Liver (tissue), 9 donors: ENCODE data around the gene IL12RB2. TPM values are rescaled to one million over a fixed set of nuclear protein-coding genes. Genes with fewer than 3 reads are reported as not detected.

Experiments
- DNase-seq: peaks from one replicate; pipeline ENCODE4 v3.0.0-alpha.2; 2017; ENCODE audit warnings: low spot score
- H3K27ac ChIP-seq, 2 donors: one replicate each; pipeline ENCODE4 v1.7.0; 2013; ENCODE audit warnings: inconsistent platforms in 2 of 2, low read length in 2 of 2, control low read depth in 1 of 2, low read depth in 1 of 2, mild to moderate bottlenecking in 1 of 2
- H3K27me3 ChIP-seq, 4 donors: one replicate each; pipeline versions ENCODE4 v1.6.1 to v1.7.0; 2013; ENCODE audit warnings: low read length in 3 of 4, inconsistent platforms in 1 of 4, mild to moderate bottlenecking in 1 of 4, moderate library complexity in 1 of 4; ENCODE audit not compliant: control insufficient read depth in 4 of 4, insufficient read depth in 4 of 4
- H3K36me3 ChIP-seq, 4 donors: one replicate each; pipeline versions ENCODE4 v1.6.1 to v1.7.0; 2013; ENCODE audit warnings: low read length in 3 of 4, mild to moderate bottlenecking in 3 of 4, low read depth in 1 of 4, moderate library complexity in 1 of 4; ENCODE audit not compliant: control insufficient read depth in 4 of 4, insufficient read depth in 3 of 4
- H3K4me1 ChIP-seq, 4 donors: one replicate each; pipeline versions ENCODE4 v1.6.1 to v1.7.0; 2013; ENCODE audit warnings: low read length in 3 of 4, mild to moderate bottlenecking in 3 of 4, moderate library complexity in 1 of 4; ENCODE audit not compliant: control insufficient read depth in 4 of 4, insufficient read depth in 4 of 4
- H3K4me3 ChIP-seq, 3 donors: one replicate each; pipeline versions ENCODE4 v1.6.1 to v1.7.0; 2013; ENCODE audit warnings: low read length in 3 of 3, control low read depth in 1 of 3, low read depth in 1 of 3, mild to moderate bottlenecking in 1 of 3
- H3K9ac ChIP-seq, 2 donors: one replicate each; pipeline ENCODE4 v1.7.0; 2013; ENCODE audit warnings: low read length in 2 of 2, mild to moderate bottlenecking in 2 of 2, moderate library complexity in 2 of 2, control low read depth in 1 of 2, low read depth in 1 of 2
- H3K9me3 ChIP-seq, 4 donors: one replicate each; pipeline versions ENCODE4 v1.6.1 to v1.7.0; 2013; ENCODE audit warnings: low read length in 3 of 4; ENCODE audit not compliant: control insufficient read depth in 4 of 4
- EGR1 ChIP-seq, 2 donors: IDR thresholded peaks; 2 replicates each; pipeline ENCODE4 v1.6.1; 2016 to 2018; ENCODE audit warnings: antibody characterized with exemption in 2 of 2, low read depth in 2 of 2
- FOXA1 ChIP-seq: IDR thresholded peaks from 2 replicates; pipeline ENCODE4 v1.6.1; 2016; ENCODE audit warnings: antibody characterized with exemption
- FOXA2 ChIP-seq: IDR thresholded peaks from 2 replicates; pipeline ENCODE4 v1.6.1; 2016; ENCODE audit warnings: antibody characterized with exemption
- HNF4A ChIP-seq, 2 donors: conservative IDR thresholded peaks; 2 replicates each; pipeline ENCODE4 v1.6.1; 2016; ENCODE audit warnings: antibody characterized with exemption in 2 of 2, mild to moderate bottlenecking in 2 of 2
- HNF4G ChIP-seq: IDR thresholded peaks from 2 replicates; pipeline ENCODE4 v1.6.1; 2016; ENCODE audit warnings: antibody characterized with exemption
- NR2F2 ChIP-seq: IDR thresholded peaks from 2 replicates; pipeline ENCODE4 v1.6.1; 2016; ENCODE audit warnings: antibody characterized with exemption
- RAD21 ChIP-seq, 2 donors: IDR thresholded peaks; 2 replicates each; pipeline ENCODE4 v1.6.1; 2016; ENCODE audit warnings: antibody characterized with exemption in 2 of 2, mild to moderate bottlenecking in 2 of 2
- RXRA ChIP-seq, 2 donors: IDR thresholded peaks; 2 replicates each; pipeline ENCODE4 v1.6.1; 2017 to 2018; ENCODE audit warnings: antibody characterized with exemption in 2 of 2, mild to moderate bottlenecking in 1 of 2
- SP1 ChIP-seq: IDR thresholded peaks from 2 replicates; pipeline ENCODE4 v1.6.1; 2018; ENCODE audit warnings: antibody characterized with exemption, mild to moderate bottlenecking
- WGBS: extraction: QIAGEN DNeasy Blood & Tissue Kit; methylation state at CpG from one replicate; pipeline ENCODE4 v1.1.7; 2013; 5-methylcytosine and 5-hydroxymethylcytosine counted together
- polyA plus RNA-seq, 2 donors: library from polyadenylated mRNA; stranded (reverse) in 1 of 2; unstranded in 1 of 2; fragments of 200-250 nt in 1 of 2; fragments of >200 nt in 1 of 2; fragmentation: Nextera tagmentation in 1 of 2; extraction: Ambion mirVana in 1 of 2; gene quantifications; one replicate each; pipeline versions ENCODE4 v1.2.1 to v1.2.3, GENCODE V29; 2013 to 2015
- total RNA-seq, 2 donors: library from RNA; depleted of rRNA; stranded (reverse); fragments of >200 nt; gene quantifications; one replicate each; pipeline ENCODE4 v1.2.3, GENCODE V29; 2014
- TF ChIP-seq, protein P1 (sequence below): IDR thresholded peaks from 2 replicates; pipeline ENCODE4 v1.6.1; 2016; ENCODE audit warnings: antibody characterized with exemption, mild to moderate bottlenecking
- TF ChIP-seq, protein P2 (sequence below): IDR thresholded peaks from 2 replicates; pipeline ENCODE4 v1.6.1; 2016; ENCODE audit warnings: antibody characterized with exemption
- TF ChIP-seq, protein P3 (sequence below): fragments of 150-350 bp; IDR thresholded peaks from 2 replicates; pipeline ENCODE4 v1.5.1; 2017; ENCODE audit warnings: improper control_type of control experiment, low read depth, low read length; ENCODE audit not compliant: missing input control
- donor health status: healthy.
- donor health status: healthy.
- donor health status: healthy.
- donor health status: healthy.
- donor health status: healthy.

Gene IL12RB2
- total and polyA plus RNA-seq, 4 donors = 0.06 to 1.3 (median 0.58) TPM

DNA sequence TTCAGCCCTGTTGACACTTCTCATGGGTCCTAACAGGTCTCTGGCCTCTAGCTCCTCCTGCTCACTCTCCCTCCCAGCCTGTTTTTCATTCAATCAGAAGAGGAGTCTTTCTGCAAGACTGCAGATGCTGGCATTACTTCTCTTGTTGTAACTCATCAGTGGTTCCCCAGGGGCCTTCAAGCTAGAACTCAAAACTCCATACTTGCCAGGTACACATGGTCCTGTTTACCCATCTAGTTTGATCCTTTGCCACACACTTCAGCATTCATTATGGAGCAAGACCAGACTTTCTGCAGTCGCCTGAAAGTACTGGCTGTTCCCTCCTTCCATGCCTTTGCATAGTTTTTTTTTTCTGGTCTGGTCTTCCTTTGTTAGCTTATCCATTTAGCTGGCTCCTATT is 74.6 kb downstream of the IL12RB2 start:
- Histone ChIP-seq H3K9ac (no peak overlapping the region), H3K4me1 (peaks cover 0 to 5% (median 0%) of the 10 kb centered on the region in 4 donors), H3K36me3 (peaks cover 0 to 8% (median 2%) of the 10 kb centered on the region in 4 donors), H3K9me3 (peaks cover 0 to 6% (median 0%) of the 10 kb centered on the region in 4 donors), H3K27me3 (no peaks in the 10 kb centered on the region), H3K4me3 (no peak overlapping the region), H3K27ac (no peak overlapping the region)
- TF ChIP-seq, protein P1, sequence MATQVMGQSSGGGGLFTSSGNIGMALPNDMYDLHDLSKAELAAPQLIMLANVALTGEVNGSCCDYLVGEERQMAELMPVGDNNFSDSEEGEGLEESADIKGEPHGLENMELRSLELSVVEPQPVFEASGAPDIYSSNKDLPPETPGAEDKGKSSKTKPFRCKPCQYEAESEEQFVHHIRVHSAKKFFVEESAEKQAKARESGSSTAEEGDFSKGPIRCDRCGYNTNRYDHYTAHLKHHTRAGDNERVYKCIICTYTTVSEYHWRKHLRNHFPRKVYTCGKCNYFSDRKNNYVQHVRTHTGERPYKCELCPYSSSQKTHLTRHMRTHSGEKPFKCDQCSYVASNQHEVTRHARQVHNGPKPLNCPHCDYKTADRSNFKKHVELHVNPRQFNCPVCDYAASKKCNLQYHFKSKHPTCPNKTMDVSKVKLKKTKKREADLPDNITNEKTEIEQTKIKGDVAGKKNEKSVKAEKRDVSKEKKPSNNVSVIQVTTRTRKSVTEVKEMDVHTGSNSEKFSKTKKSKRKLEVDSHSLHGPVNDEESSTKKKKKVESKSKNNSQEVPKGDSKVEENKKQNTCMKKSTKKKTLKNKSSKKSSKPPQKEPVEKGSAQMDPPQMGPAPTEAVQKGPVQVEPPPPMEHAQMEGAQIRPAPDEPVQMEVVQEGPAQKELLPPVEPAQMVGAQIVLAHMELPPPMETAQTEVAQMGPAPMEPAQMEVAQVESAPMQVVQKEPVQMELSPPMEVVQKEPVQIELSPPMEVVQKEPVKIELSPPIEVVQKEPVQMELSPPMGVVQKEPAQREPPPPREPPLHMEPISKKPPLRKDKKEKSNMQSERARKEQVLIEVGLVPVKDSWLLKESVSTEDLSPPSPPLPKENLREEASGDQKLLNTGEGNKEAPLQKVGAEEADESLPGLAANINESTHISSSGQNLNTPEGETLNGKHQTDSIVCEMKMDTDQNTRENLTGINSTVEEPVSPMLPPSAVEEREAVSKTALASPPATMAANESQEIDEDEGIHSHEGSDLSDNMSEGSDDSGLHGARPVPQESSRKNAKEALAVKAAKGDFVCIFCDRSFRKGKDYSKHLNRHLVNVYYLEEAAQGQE = no peak
- TF ChIP-seq, protein P2, sequence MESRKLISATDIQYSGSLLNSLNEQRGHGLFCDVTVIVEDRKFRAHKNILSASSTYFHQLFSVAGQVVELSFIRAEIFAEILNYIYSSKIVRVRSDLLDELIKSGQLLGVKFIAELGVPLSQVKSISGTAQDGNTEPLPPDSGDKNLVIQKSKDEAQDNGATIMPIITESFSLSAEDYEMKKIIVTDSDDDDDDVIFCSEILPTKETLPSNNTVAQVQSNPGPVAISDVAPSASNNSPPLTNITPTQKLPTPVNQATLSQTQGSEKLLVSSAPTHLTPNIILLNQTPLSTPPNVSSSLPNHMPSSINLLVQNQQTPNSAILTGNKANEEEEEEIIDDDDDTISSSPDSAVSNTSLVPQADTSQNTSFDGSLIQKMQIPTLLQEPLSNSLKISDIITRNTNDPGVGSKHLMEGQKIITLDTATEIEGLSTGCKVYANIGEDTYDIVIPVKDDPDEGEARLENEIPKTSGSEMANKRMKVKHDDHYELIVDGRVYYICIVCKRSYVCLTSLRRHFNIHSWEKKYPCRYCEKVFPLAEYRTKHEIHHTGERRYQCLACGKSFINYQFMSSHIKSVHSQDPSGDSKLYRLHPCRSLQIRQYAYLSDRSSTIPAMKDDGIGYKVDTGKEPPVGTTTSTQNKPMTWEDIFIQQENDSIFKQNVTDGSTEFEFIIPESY = no peak
- TF ChIP-seq SP1 = no peak
- TF ChIP-seq FOXA1 = no peak
- TF ChIP-seq RXRA (IDR thresholded peaks at IDR 0.05) = no peak
- no peak for TF ChIP-seq RAD21 (IDR thresholded peaks at IDR 0.05)
- TF ChIP-seq, protein P3, sequence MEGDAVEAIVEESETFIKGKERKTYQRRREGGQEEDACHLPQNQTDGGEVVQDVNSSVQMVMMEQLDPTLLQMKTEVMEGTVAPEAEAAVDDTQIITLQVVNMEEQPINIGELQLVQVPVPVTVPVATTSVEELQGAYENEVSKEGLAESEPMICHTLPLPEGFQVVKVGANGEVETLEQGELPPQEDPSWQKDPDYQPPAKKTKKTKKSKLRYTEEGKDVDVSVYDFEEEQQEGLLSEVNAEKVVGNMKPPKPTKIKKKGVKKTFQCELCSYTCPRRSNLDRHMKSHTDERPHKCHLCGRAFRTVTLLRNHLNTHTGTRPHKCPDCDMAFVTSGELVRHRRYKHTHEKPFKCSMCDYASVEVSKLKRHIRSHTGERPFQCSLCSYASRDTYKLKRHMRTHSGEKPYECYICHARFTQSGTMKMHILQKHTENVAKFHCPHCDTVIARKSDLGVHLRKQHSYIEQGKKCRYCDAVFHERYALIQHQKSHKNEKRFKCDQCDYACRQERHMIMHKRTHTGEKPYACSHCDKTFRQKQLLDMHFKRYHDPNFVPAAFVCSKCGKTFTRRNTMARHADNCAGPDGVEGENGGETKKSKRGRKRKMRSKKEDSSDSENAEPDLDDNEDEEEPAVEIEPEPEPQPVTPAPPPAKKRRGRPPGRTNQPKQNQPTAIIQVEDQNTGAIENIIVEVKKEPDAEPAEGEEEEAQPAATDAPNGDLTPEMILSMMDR = no peak
- no peak for DNase-seq
- WGBS = 77% methylated on average over 1 of the region's 1 CpG

DNA sequence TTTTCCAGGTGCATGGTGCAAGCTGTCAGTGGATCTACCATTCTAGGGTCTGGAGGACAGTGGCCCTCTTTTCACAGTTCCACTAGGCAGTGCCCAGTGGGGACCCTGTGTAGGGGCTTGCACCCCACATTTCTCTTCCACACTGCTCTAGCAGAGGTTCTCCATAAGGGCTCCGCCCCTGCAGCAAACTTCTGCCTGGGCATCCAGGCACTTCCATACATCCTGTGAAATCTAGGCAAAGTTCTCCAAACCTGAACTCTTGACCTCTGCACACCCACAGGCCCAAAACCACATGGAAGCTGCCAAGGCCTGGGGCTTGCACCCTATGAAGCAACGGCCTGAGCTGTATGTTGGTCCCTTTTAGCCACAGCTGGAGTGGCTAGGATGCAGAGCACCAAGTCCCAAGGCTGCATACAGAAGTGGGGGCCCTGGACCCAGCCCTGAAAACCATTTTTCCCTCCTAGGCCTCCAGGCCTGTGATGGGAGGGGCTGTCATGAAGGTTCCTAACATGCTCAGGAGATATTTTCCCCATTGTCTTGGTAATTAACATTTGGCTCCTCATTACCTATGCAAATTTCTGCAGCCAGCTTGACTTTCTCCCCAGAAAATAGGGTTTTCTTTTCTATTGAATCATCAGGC is 76.4 kb downstream of the IL12RB2 start:
- TF ChIP-seq, protein P1 = no peak
- TF ChIP-seq HNF4G (no peak), EGR1 (IDR thresholded peaks at IDR 0.05; ENCODE audit: low read depth in 2 of 2) (no peak), NR2F2 (no peak), FOXA2 (no peak), FOXA1 (no peak), HNF4A (conservative IDR thresholded peaks at IDR 0.05) (no peak)
- TF ChIP-seq, protein P3 = no peak
- WGBS = 43% methylated on average over 2 of the region's 2 CpGs
- DNase-seq = no peak
- Histone ChIP-seq H3K9ac (no peak overlapping the region), H3K27ac (no peak overlapping the region), H3K36me3 (peaks cover 0 to 11% (median 2%) of the 10 kb centered on the region in 4 donors), H3K4me1 (peaks cover 0 to 5% (median 0%) of the 10 kb centered on the region in 4 donors), H3K4me3 (no peak overlapping the region), H3K27me3 (no peaks in the 10 kb centered on the region), H3K9me3 (peaks cover 0 to 6% (median 0%) of the 10 kb centered on the region in 4 donors)
